ENCODE measurements around the gene PTPN4. TPM values are rescaled to one million over a fixed set of nuclear protein-coding genes. Genes with fewer than 3 reads are reported as not detected.

Gene PTPN4
- total RNA-seq, 2 experiments from 2014 or later = 28.4 to 29.8 TPM

DNA sequence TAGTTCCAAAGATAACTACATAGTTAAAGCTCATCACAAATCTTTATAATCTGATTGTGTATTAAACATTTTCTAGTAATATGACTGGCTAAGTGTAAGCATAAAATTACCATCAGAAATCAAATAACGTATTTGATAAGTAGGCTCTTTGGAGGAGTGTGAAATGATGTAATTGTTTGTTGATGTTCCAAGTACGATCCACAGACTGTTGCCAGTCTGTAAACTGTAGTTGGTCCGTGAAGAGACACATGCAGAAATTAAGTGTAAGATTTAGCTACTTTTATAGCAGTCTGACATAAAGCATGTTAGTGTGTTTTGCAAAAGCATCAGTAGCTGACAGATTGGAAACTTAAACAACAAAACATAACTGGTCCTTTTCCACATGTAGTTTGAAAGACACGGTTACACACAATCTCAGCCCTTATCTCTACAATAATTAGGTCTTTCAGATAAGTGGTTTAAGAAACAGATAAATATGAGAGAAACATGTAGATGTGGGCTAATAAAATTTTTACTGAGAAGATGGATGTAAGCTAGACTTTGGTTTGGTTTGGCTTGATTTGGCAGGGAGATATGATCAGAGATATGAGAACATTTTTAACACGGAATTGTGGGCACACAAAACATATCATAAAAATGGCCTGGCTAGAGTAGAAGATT lies 138.1 kb downstream of the PTPN4 start:
- Mint-ChIP-seq H3K27me3 (ENCODE audit: low read depth) (no peaks in the 10 kb centered on the region), H3K9me3 (peaks cover 3% of the 10 kb centered on the region), H3K4me3 (no peak overlapping the region), H3K4me1 (ENCODE audit: low read depth) (no peaks in the 10 kb centered on the region), H3K27ac (no peak overlapping the region), H3K36me3 (ENCODE audit: low read depth) (peaks cover 33% of the 10 kb centered on the region)
- CTCF ChIA-PET = no interaction called here
- intact Hi-C loops (cut with micrococcal nuclease) = no loop called here
- DNase-seq = no peak

DNA sequence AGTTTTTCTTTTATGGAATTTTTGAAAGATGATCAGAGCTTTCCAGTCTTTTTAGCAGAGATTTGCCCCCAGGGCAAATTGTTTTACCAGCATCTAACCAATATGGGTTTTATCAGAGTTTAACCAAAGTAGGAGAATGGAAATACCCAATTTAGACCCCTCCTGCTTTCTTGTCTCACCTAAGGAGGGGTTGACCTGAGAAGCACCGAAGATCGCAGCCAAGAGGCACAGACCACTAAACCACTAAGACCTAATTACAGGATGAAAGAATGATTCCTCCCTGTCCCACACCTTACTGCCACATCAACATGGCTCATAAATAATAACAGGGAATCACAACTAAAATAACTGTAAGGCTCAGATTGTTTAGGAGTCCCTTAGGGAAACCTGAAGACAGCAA lies 141.3 kb downstream of the PTPN4 start:
- CTCF ChIA-PET = no interaction called here
- Mint-ChIP-seq H3K27me3 (ENCODE audit: low read depth) (no peaks in the 10 kb centered on the region), H3K4me1 (ENCODE audit: low read depth) (no peaks in the 10 kb centered on the region), H3K27ac (no peak overlapping the region), H3K9me3 (peaks cover 9% of the 10 kb centered on the region), H3K4me3 (no peak overlapping the region), H3K36me3 (ENCODE audit: low read depth) (peaks cover 51% of the 10 kb centered on the region)
- DNase-seq = no peak
- intact Hi-C loops (cut with micrococcal nuclease) = no loop called here

DNA sequence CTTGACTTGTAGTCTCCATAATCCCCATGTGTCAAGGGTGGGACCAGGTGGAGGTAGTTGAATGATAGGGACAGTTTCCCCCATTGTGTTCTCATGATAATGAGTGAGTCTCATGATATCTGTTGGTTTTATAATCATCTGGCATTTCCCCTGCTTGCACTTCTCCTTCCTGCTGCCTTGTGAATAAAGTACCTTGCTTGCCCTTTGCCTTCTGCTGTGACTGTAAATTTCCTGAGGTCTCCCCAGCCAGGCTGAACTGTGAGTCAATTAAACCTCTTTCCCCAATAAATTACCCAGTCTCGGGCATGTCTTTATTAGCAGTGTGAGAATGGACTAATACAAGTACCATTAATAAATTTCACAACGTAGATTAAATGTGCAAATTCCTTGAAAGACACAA lies 150.8 kb downstream of the PTPN4 start:
- H3K4me3 Mint-ChIP-seq = no peak overlapping the region
- H3K9me3 Mint-ChIP-seq = peaks cover 13% of the 10 kb centered on the region
- H3K36me3 Mint-ChIP-seq (ENCODE audit: low read depth) = peaks cover 31% of the 10 kb centered on the region
- DNase-seq = no peak
- CTCF ChIA-PET = no interaction called here
- H3K27ac Mint-ChIP-seq = no peak overlapping the region
- H3K4me1 Mint-ChIP-seq (ENCODE audit: low read depth) = no peaks in the 10 kb centered on the region
- intact Hi-C loops (cut with micrococcal nuclease) = no loop called here
- H3K27me3 Mint-ChIP-seq (ENCODE audit: low read depth) = no peaks in the 10 kb centered on the region

DNA sequence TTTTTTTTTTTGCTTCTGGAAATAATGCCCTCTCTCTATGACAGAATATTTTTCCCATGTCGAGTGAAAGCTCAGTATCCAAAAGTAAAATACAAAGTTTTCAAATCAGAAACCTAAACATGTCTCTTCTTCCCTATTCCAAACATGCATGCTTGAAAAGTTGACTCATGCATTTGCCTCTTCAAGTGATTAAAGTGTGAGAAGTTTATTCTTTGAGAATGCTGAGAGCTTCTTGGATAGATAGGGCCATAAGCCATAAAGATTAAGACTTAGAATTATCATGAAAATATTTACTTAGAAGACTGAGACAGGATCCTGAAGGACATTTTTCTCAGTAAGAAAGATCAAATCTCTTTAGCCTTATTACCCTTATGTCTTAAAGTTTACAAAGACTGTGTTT lies 154.5 kb downstream of the PTPN4 start:
- no peak for DNase-seq
- Mint-ChIP-seq H3K36me3 (ENCODE audit: low read depth) (peaks cover 16% of the 10 kb centered on the region), H3K4me1 (ENCODE audit: low read depth) (no peaks in the 10 kb centered on the region), H3K27me3 (ENCODE audit: low read depth) (no peaks in the 10 kb centered on the region), H3K27ac (no peak overlapping the region), H3K4me3 (no peak overlapping the region), H3K9me3 (peaks cover 11% of the 10 kb centered on the region)
- CTCF ChIA-PET = no interaction called here
- intact Hi-C loops (cut with micrococcal nuclease) = no loop called here

DNA sequence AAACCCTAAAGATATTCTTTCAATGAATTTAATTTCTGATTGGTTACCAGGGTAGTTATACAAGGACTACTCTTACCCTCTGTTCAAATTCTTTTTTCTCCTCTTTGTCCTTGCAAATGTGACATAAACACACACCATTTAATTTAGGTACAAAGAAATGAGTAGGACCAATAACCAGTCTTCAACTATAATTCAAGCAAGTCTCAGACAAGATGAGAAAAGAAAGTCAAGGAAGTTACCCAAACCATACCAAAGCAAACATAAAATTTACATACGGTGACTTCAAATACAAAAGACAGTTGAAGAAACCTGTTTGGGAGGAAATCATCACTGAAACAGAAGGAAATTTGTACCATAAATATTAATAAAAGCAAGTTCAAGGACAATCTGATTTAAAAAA lies 162.1 kb downstream of the PTPN4 start:
- intact Hi-C loops (cut with micrococcal nuclease) = no loop called here
- H3K4me1 Mint-ChIP-seq (ENCODE audit: low read depth) = peaks cover 24% of the 10 kb centered on the region
- no peak for DNase-seq
- peaks cover 2% of the 10 kb centered on the region for H3K36me3 Mint-ChIP-seq (ENCODE audit: low read depth)
- H3K27ac Mint-ChIP-seq = peak overlapping the region; percentile 53
- no peaks in the 10 kb centered on the region for H3K27me3 Mint-ChIP-seq (ENCODE audit: low read depth)
- no peaks in the 10 kb centered on the region for H3K9me3 Mint-ChIP-seq
- CTCF ChIA-PET = no interaction called here
- H3K4me3 Mint-ChIP-seq = no peak overlapping the region

DNA sequence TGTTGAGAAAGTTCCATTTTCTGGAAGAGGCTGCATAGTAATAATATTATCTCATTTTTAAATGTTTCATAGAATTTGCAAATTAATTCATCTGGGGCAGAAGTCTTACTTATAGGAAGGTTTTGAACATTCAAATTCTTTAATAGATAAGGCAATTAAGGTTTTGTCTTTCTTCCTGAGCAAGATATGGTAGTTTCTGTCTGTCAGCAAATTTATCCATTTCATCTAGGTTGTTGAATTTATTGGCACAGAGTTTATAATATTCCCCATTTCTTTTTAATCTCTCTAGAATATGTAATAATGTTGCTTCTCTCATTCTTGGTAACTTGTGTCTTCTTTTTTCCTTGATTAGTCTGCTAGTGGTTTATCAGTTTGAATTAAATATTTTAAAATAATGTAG lies 163.0 kb downstream of the PTPN4 start:
- intact Hi-C loops (cut with micrococcal nuclease) = no loop called here
- Mint-ChIP-seq H3K4me1 (ENCODE audit: low read depth) (peaks cover 30% of the 10 kb centered on the region), H3K4me3 (no peak overlapping the region), H3K9me3 (no peaks in the 10 kb centered on the region), H3K27me3 (ENCODE audit: low read depth) (no peaks in the 10 kb centered on the region), H3K27ac (no peak overlapping the region), H3K36me3 (ENCODE audit: low read depth) (no peaks in the 10 kb centered on the region)
- CTCF ChIA-PET = no interaction called here
- DNase-seq = no peak

DNA sequence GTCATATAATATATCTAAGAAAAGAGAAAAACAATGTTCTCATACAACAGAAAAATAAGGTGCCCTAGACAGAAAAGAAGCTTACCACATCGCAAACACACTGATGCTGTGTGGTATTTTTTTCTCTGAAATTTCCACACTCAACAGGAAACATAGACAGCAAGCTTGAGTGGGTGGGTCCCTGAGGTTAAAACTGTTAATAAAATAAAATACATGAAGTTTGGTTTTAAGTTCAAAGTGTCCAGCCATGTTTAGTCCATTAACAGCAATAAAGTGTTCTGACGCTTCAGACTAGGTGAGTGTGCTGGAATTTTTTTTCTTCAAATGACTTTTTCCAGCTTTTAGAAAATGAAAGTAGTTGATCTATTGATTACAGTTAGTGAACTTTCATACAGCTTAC lies 169.8 kb downstream of the PTPN4 start:
- CTCF ChIA-PET = no interaction called here
- intact Hi-C loops (cut with micrococcal nuclease) = loop anchor here (2.0 to 5.0 kb wide), 2 partner anchors 171 to 232 kb away; partner anchors contain the start of gene PTPN4
- Mint-ChIP-seq H3K27ac (peak overlapping the region; percentile 83), H3K9me3 (no peaks in the 10 kb centered on the region), H3K4me3 (peak overlapping the region; percentile 59), H3K4me1 (ENCODE audit: low read depth) (peaks cover 49% of the 10 kb centered on the region), H3K36me3 (ENCODE audit: low read depth) (peaks cover 7% of the 10 kb centered on the region), H3K27me3 (ENCODE audit: low read depth) (no peaks in the 10 kb centered on the region)
- DNase-seq = peak; percentile 10

DNA sequence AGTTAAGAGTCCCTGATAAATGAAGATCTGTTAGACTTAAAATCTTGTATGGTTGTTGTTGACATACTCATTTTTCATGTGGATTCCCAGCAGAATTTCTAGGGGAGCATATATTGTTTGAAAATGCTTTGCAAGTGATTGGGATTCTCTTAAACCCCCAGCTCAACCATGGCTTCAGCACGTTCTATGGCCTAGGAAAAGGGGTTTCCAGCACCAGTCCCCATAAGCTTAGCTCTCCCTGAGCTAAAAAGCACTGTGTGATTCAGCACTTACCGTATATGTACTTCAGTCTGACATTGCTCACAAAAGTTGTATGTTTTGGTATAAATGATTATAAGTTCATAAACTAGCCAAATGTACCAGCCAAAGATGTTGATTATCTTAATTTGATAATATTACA lies 173.1 kb downstream of the PTPN4 start:
- H3K27me3 Mint-ChIP-seq (ENCODE audit: low read depth) = no peaks in the 10 kb centered on the region
- peaks cover 32% of the 10 kb centered on the region for H3K4me1 Mint-ChIP-seq (ENCODE audit: low read depth)
- H3K27ac Mint-ChIP-seq = no peak overlapping the region
- intact Hi-C loops (cut with micrococcal nuclease) = no loop called here
- no peak overlapping the region for H3K4me3 Mint-ChIP-seq
- peaks cover 27% of the 10 kb centered on the region for H3K36me3 Mint-ChIP-seq (ENCODE audit: low read depth)
- CTCF ChIA-PET = no interaction called here
- DNase-seq = no peak
- H3K9me3 Mint-ChIP-seq = no peaks in the 10 kb centered on the region

DNA sequence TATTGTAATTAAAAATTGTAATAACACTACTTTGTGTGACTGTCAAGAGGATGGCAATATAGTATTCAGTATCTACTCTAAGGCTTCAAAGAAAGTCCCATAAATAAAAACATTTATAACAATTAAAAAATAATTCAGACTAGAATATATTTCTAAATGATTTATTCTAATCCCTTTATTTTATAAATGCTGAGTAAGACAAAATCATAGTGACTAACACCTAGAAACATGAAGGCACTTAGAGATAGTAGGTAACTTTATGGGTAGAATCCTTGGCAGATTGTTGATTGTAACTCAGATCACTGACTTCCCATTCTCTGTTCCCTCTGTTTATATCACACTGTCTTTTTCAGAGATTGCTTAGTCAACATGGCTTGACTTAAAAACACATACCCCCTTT lies 174.6 kb downstream of the PTPN4 start:
- H3K27me3 Mint-ChIP-seq (ENCODE audit: low read depth) = no peaks in the 10 kb centered on the region
- CTCF ChIA-PET = no interaction called here
- no peak overlapping the region for H3K27ac Mint-ChIP-seq
- H3K4me3 Mint-ChIP-seq = no peak overlapping the region
- H3K9me3 Mint-ChIP-seq = no peaks in the 10 kb centered on the region
- DNase-seq = no peak
- H3K4me1 Mint-ChIP-seq (ENCODE audit: low read depth) = peaks cover 21% of the 10 kb centered on the region
- intact Hi-C loops (cut with micrococcal nuclease) = no loop called here
- H3K36me3 Mint-ChIP-seq (ENCODE audit: low read depth) = peaks cover 27% of the 10 kb centered on the region

DNA sequence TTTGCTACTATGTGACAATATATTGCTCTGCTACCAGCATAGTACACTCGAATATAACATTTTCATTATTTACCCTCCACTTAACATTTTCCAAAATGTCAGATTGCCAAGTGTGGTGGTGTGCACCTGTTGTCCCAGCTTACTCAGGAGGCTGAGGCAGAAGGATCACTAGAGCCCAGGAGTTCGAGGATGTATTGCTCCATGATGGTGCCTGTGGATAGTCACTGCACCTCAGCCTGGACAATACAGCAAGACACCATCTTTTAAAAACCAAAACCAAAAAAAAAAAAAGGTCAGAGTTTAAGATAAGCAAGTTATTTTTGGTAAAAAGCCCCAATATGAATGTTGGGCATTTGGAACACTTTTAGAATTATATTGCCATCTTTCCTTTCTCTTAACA lies 178.0 kb downstream of the PTPN4 start:
- CTCF ChIA-PET = no interaction called here
- no peaks in the 10 kb centered on the region for H3K27me3 Mint-ChIP-seq (ENCODE audit: low read depth)
- H3K9me3 Mint-ChIP-seq = no peaks in the 10 kb centered on the region
- peaks cover 22% of the 10 kb centered on the region for H3K36me3 Mint-ChIP-seq (ENCODE audit: low read depth)
- H3K27ac Mint-ChIP-seq = no peak overlapping the region
- DNase-seq = no peak
- H3K4me3 Mint-ChIP-seq = no peak overlapping the region
- intact Hi-C loops (cut with micrococcal nuclease) = no loop called here
- H3K4me1 Mint-ChIP-seq (ENCODE audit: low read depth) = peaks cover 9% of the 10 kb centered on the region

DNA sequence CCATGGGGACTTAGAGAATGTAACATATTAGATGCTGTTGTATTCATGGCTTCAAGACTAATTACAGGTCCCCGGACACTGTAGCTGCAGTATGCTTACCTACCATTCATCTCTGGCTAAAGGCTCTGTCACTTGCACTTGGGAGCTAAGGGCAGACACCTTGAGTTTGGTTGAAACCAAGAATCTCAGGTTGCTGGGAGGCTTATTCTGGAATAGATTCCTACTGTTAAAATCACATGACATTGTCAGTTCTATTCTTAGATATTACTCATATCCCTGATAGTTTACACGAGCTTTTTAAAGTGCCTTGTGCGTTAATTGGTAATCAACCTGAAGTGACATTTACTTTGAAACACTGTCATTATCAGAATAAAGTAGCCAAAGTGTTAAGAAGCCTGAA lies 180.2 kb downstream of the PTPN4 start:
- no peaks in the 10 kb centered on the region for H3K9me3 Mint-ChIP-seq
- H3K4me3 Mint-ChIP-seq = no peak overlapping the region
- H3K4me1 Mint-ChIP-seq (ENCODE audit: low read depth) = peaks cover 12% of the 10 kb centered on the region
- H3K27ac Mint-ChIP-seq = no peak overlapping the region
- CTCF ChIA-PET = interaction anchor here (1.1 kb wide), 1 partner anchor 9 kb away, joined by 3 read pairs; no protein-coding TSS in a partner anchor
- intact Hi-C loops (cut with micrococcal nuclease) = no loop called here
- no peak for DNase-seq
- no peaks in the 10 kb centered on the region for H3K27me3 Mint-ChIP-seq (ENCODE audit: low read depth)
- peaks cover 21% of the 10 kb centered on the region for H3K36me3 Mint-ChIP-seq (ENCODE audit: low read depth)

DNA sequence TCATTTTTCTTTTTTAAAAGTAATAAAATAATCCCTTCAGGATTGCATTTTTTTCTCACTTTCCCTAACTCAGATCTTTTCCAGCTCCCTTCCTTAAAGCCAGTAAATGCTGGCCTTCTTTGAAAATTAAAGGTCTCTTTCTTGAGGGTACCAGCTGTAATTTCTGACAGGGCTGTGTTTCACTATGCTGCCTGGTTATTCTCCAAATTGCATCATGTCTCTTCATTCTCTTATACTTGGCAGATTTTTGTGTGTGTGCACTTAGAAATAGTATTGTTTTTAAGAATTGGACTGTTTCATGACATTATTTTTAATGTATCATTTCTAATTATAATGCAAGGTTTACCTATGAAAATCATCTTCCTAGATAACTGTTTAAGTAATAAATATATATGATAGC lies 181.1 kb downstream of the PTPN4 start:
- Mint-ChIP-seq H3K36me3 (ENCODE audit: low read depth) (peaks cover 16% of the 10 kb centered on the region), H3K27ac (no peak overlapping the region), H3K9me3 (no peaks in the 10 kb centered on the region), H3K4me3 (no peak overlapping the region), H3K4me1 (ENCODE audit: low read depth) (peaks cover 12% of the 10 kb centered on the region), H3K27me3 (ENCODE audit: low read depth) (no peaks in the 10 kb centered on the region)
- no peak for DNase-seq
- intact Hi-C loops (cut with micrococcal nuclease) = no loop called here
- CTCF ChIA-PET = interaction anchor here (0.5 to 1.7 kb wide), 2 partner anchors 9 to 234 kb away, joined by 3 to 6 read pairs; no protein-coding TSS in a partner anchor

DNA sequence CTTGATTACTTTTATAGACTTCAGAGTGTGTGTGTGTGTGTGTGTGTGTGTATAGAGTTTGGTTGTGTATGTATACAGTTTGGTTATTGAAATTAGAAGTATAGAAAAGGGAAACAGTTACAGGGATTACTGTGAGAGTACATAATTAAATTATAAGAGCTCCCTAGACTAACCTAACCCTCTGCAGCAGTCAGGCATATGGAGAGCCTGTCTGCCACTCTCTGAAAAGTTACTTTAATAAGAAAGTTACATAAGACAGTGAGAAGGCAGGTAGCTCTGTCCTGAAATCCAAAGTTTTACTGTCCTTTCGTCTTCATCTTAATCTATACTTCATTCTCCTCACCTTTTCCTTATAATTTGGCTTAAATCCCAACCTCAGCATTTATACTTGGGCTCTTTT lies 181.7 kb downstream of the PTPN4 start:
- Mint-ChIP-seq H3K4me3 (no peak overlapping the region), H3K4me1 (ENCODE audit: low read depth) (peaks cover 11% of the 10 kb centered on the region), H3K9me3 (no peaks in the 10 kb centered on the region), H3K27ac (no peak overlapping the region), H3K27me3 (ENCODE audit: low read depth) (no peaks in the 10 kb centered on the region), H3K36me3 (ENCODE audit: low read depth) (peaks cover 11% of the 10 kb centered on the region)
- no peak for DNase-seq
- CTCF ChIA-PET = interaction anchor here (1.7 kb wide), 1 partner anchor 9 kb away, joined by 6 read pairs; no protein-coding TSS in a partner anchor
- intact Hi-C loops (cut with micrococcal nuclease) = no loop called here

All from activated naive CD4-positive, alpha-beta T cell treated with anti-CD3 and anti-CD28 coated beads for 36 hours (primary cell).